Gastroesophageal sphincter (tissue), 4 donors: Measurements from ENCODE around the gene INTS12. TPM values are rescaled to one million over a fixed set of nuclear protein-coding genes. Genes with fewer than 3 reads are reported as not detected.

Experiments used
- ATAC-seq: fragments of 150-250 bp; one replicate; pipeline ENCODE4 v1.9.1; 2016; ENCODE audit warnings: mild to moderate bottlenecking, moderate library complexity
- H3K27ac ChIP-seq, 4 donors: fragments of 200-600 bp; sonication (generic) in 3 of 4; 1 replicate in 3 of 4; 2 replicates in 1 of 4; pipeline ENCODE4 v1.5.1; 2016 to 2019
- H3K27me3 ChIP-seq: fragments of 200-600 bp; sonication (generic); one replicate; pipeline ENCODE4 v1.5.1; 2019
- H3K36me3 ChIP-seq, 2 donors: fragments of 200-600 bp; sonication (generic); one replicate each; pipeline ENCODE4 v1.5.1; 2019; ENCODE audit warnings: control low read depth in 1 of 2
- H3K4me1 ChIP-seq, 3 donors: fragments of 200-600 bp; sonication (generic); 1 replicate in 2 of 3; 2 replicates in 1 of 3; pipeline ENCODE4 v1.5.1; 2016 to 2019; ENCODE audit warnings: control low read depth in 2 of 3
- H3K4me3 ChIP-seq, 2 donors: fragments of 200-600 bp; sonication (generic); one replicate each; pipeline ENCODE4 v1.5.1; 2019; ENCODE audit warnings: mild to moderate bottlenecking in 1 of 2, moderate library complexity in 1 of 2
- H3K9me3 ChIP-seq, 3 donors: fragments of 200-600 bp; sonication (generic); one replicate each; pipeline ENCODE4 v1.5.1; 2017 to 2019; ENCODE audit warnings: control low read depth in 2 of 3
- EP300 ChIP-seq: sonication (generic); formaldehyde crosslinking; IDR thresholded peaks from one replicate; pipeline ENCODE4 v1.6.1; 2017; ENCODE audit warnings: antibody characterized with exemption, mild to moderate bottlenecking
- POLR2A ChIP-seq, 2 donors: fragments of 450-650 bp; IDR thresholded peaks; one replicate each; pipeline ENCODE4 v1.6.1; 2017; ENCODE audit warnings: antibody characterized with exemption in 2 of 2, mild to moderate bottlenecking in 2 of 2, moderate library complexity in 1 of 2
- POLR2AphosphoS5 ChIP-seq: sonication (generic); formaldehyde crosslinking; IDR thresholded peaks from one replicate; pipeline ENCODE4 v1.6.1; 2017; ENCODE audit warnings: antibody characterized with exemption
- WGBS, 2 donors: methylation state at CpG; one replicate each; pipeline ENCODE4 v1.1.5; 2018; ENCODE audit warnings: low coverage in 1 of 2; 5-methylcytosine and 5-hydroxymethylcytosine counted together
- total RNA-seq, 4 donors: library from RNA; depleted of rRNA; stranded (reverse); fragments of >200 nt; gene quantifications; one replicate each; pipeline ENCODE4 v1.1.0, GENCODE V29; 2016

Gene INTS12
- total RNA-seq, 4 donors from 2014 or later: 24.2 to 46.1 (median 31.1) TPM

- WGBS, 2 donors: 72 to 81% methylated on average over 3 of the region's 3 CpGs
- no peaks in the 10 kb centered on the region for H3K9me3 ChIP-seq
- no peak overlapping the region for H3K4me3 ChIP-seq
- H3K27me3 ChIP-seq: no peaks in the 10 kb centered on the region
- H3K27ac ChIP-seq: no peak overlapping the region
- ATAC-seq: no peak
- H3K4me1 ChIP-seq: peaks cover 0 to 35% (median 4%) of the 10 kb centered on the region in 3 donors
- H3K36me3 ChIP-seq: no peaks in the 10 kb centered on the region
- TF ChIP-seq POLR2AphosphoS5: no peak
- TF ChIP-seq POLR2A (IDR thresholded peaks at IDR 0.05): no peak
- no peak for TF ChIP-seq EP300
These were observed 75.2 kb downstream of the INTS12 start for GRCh38 chr4:105633241-105633640.

Other genes with a start within 250 kb of the INTS12 start
- gene PPA2, start 234.6 kb downstream of the INTS12 start, total RNA-seq: 100 to 1,000 TPM in 1 of 4 donors, 10 to 100 TPM in 3; 71.5 to 142 (median 73.0) TPM
- gene ARHGEF38, start 156.1 kb downstream of the INTS12 start, total RNA-seq: under 1 TPM in 1 of 4 donors, not detected in 3; 0.25 TPM
- gene GSTCD, start 95 bp upstream of the INTS12 start, total RNA-seq: 10 to 100 TPM; 11.1 to 12.9 (median 12.2) TPM
- gene NPNT, start 186.8 kb upstream of the INTS12 start, total RNA-seq: 100 to 1,000 TPM in 3 of 4 donors, 10 to 100 TPM in 1; 86.1 to 150 (median 114) TPM